DND-41 (cell line): ENCODE measurements around the gene CUL5.

Source experiments
- ATAC-seq: fragments of 200-7000 bp; cut with Tn5 transposase; 3 replicates; pipeline ENCODE4 v1.9.1; 2021; ENCODE audit warnings: low read depth; ENCODE audit not compliant: insufficient read depth
- DNase-seq: peaks from one replicate; pipeline ENCODE4 v3.0.0-alpha.2; 2020
- H2AFZ ChIP-seq: 2 replicates; pipeline ENCODE4 v1.6.0; 2012; ENCODE audit warnings: low read depth, low read length
- H3K27ac ChIP-seq: 2 replicates; pipeline ENCODE4 v1.5.1; 2012; ENCODE audit warnings: low read length, inconsistent platforms
- H3K27me3 ChIP-seq: fragments of 200-600 bp; sonication (generic); 2 replicates; pipeline ENCODE4 v1.6.0; 2012; ENCODE audit warnings: low read length, mild to moderate bottlenecking, inconsistent platforms; ENCODE audit not compliant: insufficient read depth, poor library complexity
- H3K36me3 ChIP-seq: 2 replicates; pipeline ENCODE4 v1.5.1; 2012; ENCODE audit warnings: low read length, inconsistent platforms; ENCODE audit not compliant: insufficient read depth
- H3K4me1 ChIP-seq: 2 replicates; pipeline ENCODE4 v1.5.1; 2012; ENCODE audit warnings: mild to moderate bottlenecking, low read length; ENCODE audit not compliant: insufficient read depth
- H3K4me2 ChIP-seq: 2 replicates; pipeline ENCODE4 v1.6.0; 2012; ENCODE audit warnings: mild to moderate bottlenecking, moderate library complexity, low read length, inconsistent platforms; ENCODE audit not compliant: insufficient read depth
- H3K4me3 ChIP-seq, 2 experiments: fragments of 200-600 bp in 1 of 2; shearing (Covaris generic) in 1 of 2; 2 replicates each; pipeline ENCODE4 v1.5.1; 2012 to 2016; ENCODE audit warnings: inconsistent platforms in 2 of 2, low read length in 2 of 2, mild to moderate bottlenecking in 2 of 2, low read depth in 1 of 2, moderate library complexity in 1 of 2
- H3K79me2 ChIP-seq: 2 replicates; pipeline ENCODE4 v1.6.0; 2012; ENCODE audit warnings: low read length, inconsistent platforms; ENCODE audit not compliant: insufficient read depth
- H3K9ac ChIP-seq: 2 replicates; pipeline ENCODE4 v1.6.0; 2012; ENCODE audit warnings: low read depth, mild to moderate bottlenecking, inconsistent platforms, low read length, moderate library complexity
- H3K9me3 ChIP-seq: 2 replicates; pipeline ENCODE4 v1.5.1; 2012; ENCODE audit warnings: low read length, moderate library complexity, mild to moderate bottlenecking, inconsistent platforms; ENCODE audit not compliant: insufficient read depth, severe bottlenecking
- H4K20me1 ChIP-seq: 2 replicates; pipeline ENCODE4 v1.6.0; 2012; ENCODE audit warnings: low read length; ENCODE audit not compliant: insufficient read depth
- CTCF ChIP-seq: IDR thresholded peaks from 2 replicates; pipeline ENCODE4 v1.5.1; 2012; ENCODE audit warnings: borderline replicate concordance, low read length, moderate library complexity, mild to moderate bottlenecking; ENCODE audit not compliant: poor library complexity, severe bottlenecking; ENCODE audit errors: extremely low read depth
- EZH2 ChIP-seq: IDR thresholded peaks from 3 replicates; pipeline ENCODE4 v1.6.1; 2012; ENCODE audit warnings: borderline replicate concordance, low read depth, mild to moderate bottlenecking, moderate library complexity, low read length, inconsistent platforms; ENCODE audit not compliant: severe bottlenecking

CUL5 gene

DNA sequence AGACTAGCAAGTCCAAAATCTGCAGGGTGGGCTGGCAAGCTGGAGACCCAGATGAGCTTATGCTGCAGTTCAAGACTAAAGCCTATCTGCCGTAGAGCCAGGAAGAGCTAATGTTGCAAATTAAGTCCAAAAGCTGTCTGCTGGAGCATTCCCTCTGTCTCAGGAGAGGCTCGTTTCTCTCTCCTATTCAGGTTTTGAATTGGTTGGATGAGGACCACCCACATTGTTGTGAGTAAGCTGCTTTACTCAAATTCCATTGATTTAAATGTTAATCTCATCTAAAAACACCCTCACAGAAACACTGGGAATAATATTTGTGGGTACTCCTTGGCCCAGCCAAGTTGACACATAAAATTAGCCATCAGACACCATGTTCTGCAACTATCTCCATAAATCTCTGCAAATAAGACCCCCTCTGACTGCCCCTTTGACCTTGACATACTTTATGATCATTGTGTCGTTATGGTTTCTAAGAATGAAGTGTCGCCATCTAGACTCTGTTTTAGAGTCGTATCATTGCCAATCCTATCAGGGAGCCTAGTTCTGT lies 16.8 kb upstream of the CUL5 start:
- H3K9me3 ChIP-seq: no peaks in the 10 kb centered on the region
- TF ChIP-seq EZH2 (no peak), CTCF (no peak)
- no peaks in the 10 kb centered on the region for H3K79me2 ChIP-seq
- no peak overlapping the region for H3K9ac ChIP-seq
- no peaks in the 10 kb centered on the region for H4K20me1 ChIP-seq
- H3K4me3 ChIP-seq: no peak overlapping the region
- H3K27me3 ChIP-seq: no peaks in the 10 kb centered on the region
- no peaks in the 10 kb centered on the region for H3K4me1 ChIP-seq
- H3K36me3 ChIP-seq: no peaks in the 10 kb centered on the region
- ATAC-seq (no peak), DNase-seq (no peak)
- no peak overlapping the region for H2AFZ ChIP-seq
- H3K27ac ChIP-seq: no peak overlapping the region
- no peak overlapping the region for H3K4me2 ChIP-seq

DNA sequence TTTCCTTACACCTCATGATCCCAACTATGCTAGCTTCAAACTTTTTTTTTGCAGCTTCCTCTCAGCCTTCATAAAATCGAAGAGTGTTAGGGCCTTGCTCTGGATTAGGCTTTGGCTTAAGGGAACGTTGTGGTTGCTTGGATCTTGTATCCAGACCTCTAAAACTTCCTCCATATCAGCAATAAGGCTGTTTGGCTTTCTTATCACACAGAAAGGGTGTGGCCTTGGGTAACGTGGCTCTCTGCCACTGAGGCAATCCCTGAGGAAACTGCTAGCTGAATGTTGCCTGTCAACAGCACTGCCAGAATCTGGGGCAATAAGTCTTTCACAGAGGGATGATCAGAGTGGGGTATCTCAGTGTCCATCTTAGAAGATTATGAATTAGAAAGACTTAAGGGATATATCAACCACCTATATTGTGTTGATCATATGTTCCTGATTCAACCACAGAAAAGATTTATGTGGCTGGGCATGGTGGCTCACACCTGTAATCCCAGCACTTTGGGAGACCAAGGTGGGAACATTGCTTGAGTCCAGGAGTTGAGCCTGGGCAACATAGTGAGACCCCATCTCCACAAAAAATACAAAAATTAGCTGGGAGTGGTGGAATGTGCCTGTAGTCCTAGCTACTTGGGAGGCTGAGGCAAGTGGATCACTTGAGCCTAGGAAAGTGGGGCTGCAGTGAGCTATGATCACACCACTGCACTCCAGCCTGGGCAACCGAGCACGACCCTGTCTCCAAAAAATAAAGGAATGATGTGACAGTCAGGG lies 12.5 kb upstream of the CUL5 start:
- Histone ChIP-seq H3K27me3 (no peaks in the 10 kb centered on the region), H3K9ac (no peak overlapping the region), H3K4me2 (no peak overlapping the region), H3K4me3 (no peak overlapping the region), H3K36me3 (no peaks in the 10 kb centered on the region), H3K4me1 (no peaks in the 10 kb centered on the region), H3K79me2 (no peaks in the 10 kb centered on the region), H4K20me1 (no peaks in the 10 kb centered on the region), H2AFZ (no peak overlapping the region), H3K27ac (no peak overlapping the region), H3K9me3 (no peaks in the 10 kb centered on the region)
- ATAC-seq: no peak
- no peak for TF ChIP-seq EZH2
- TF ChIP-seq CTCF: no peak
- no peak for DNase-seq

- Histone ChIP-seq H3K27me3 (no peaks in the 10 kb centered on the region), H3K79me2 (no peaks in the 10 kb centered on the region), H3K4me1 (no peaks in the 10 kb centered on the region), H3K27ac (no peak overlapping the region), H3K4me2 (no peak overlapping the region), H2AFZ (no peak overlapping the region), H3K9me3 (no peaks in the 10 kb centered on the region), H3K4me3 (no peak overlapping the region), H4K20me1 (no peaks in the 10 kb centered on the region), H3K9ac (no peak overlapping the region), H3K36me3 (no peaks in the 10 kb centered on the region)
- no peak for TF ChIP-seq CTCF
- no peak for TF ChIP-seq EZH2
- ATAC-seq (no peak), DNase-seq (no peak)
Measured at GRCh38 chr11:107998761-107999160, 9.9 kb upstream of the CUL5 start.
